GM18873 (cell line): ENCODE measurements around the gene CYP2R1.
"Not testable (repeated sequence)": the region's sequence is repeated elsewhere in the genome, so short reads cannot be mapped to it uniquely, and the experiment has no call there.

ENCODE experiments used
- ATAC-seq: cut with Tn5 transposase; IDR thresholded peaks from one replicate; pipeline ENCODE4 v1.9.1; 2021; ENCODE audit warnings: mild to moderate bottlenecking, moderate library complexity, moderate number of reproducible peaks; ENCODE audit not compliant: unreplicated experiment, low FRiP score

The CYP2R1 gene

GRCh38 chr11:14894657-14895598, 2.9 kb upstream of the CYP2R1 start:
- ATAC-seq, result no peak

- ATAC-seq, result no peak
Observed at GRCh38 chr11:14892577-14892976, 546 bp upstream of the CYP2R1 start.

GRCh38 chr11:14891143-14892035, 642 bp downstream of the CYP2R1 start:
- ATAC-seq, result peak; percentile 48

- ATAC-seq, result no peak
Observed at GRCh38 chr11:14886513-14886912, 5.5 kb downstream of the CYP2R1 start.

- no peak for ATAC-seq
Observed at GRCh38 chr11:14884667-14885273, 7.3 kb downstream of the CYP2R1 start.

- ATAC-seq, result not testable (repeated sequence)
Observed at GRCh38 chr11:14883683-14884082, 8.3 kb downstream of the CYP2R1 start.

GRCh38 chr11:14882196-14882595, 9.8 kb downstream of the CYP2R1 start:
- no peak for ATAC-seq

GRCh38 chr11:14881576-14882193, 10.3 kb downstream of the CYP2R1 start:
- ATAC-seq, result no peak

GRCh38 chr11:14875163-14875562, 16.9 kb downstream of the CYP2R1 start:
- no peak for ATAC-seq

- no peak for ATAC-seq
Observed at GRCh38 chr11:14873632-14874031, 18.4 kb downstream of the CYP2R1 start.

- no peak for ATAC-seq
Observed at GRCh38 chr11:14872032-14872431, 20.0 kb downstream of the CYP2R1 start.

GRCh38 chr11:14863775-14864174, 28.3 kb downstream of the CYP2R1 start:
- not testable (repeated sequence) for ATAC-seq

- no peak for ATAC-seq
Observed at GRCh38 chr11:14861680-14862079, 30.4 kb downstream of the CYP2R1 start.

GRCh38 chr11:14860511-14860910, 31.5 kb downstream of the CYP2R1 start:
- no peak for ATAC-seq

- no peak for ATAC-seq
Observed at GRCh38 chr11:14858404-14858803, 33.6 kb downstream of the CYP2R1 start.

- ATAC-seq, result no peak
Observed at GRCh38 chr11:14857621-14858020, 34.4 kb downstream of the CYP2R1 start.

GRCh38 chr11:14855890-14856289, 36.1 kb downstream of the CYP2R1 start:
- ATAC-seq, result no peak

GRCh38 chr11:14854057-14854456, 38.0 kb downstream of the CYP2R1 start:
- ATAC-seq, result no peak

GRCh38 chr11:14852571-14853177, 39.4 kb downstream of the CYP2R1 start:
- ATAC-seq, result no peak

- no peak for ATAC-seq
Observed at GRCh38 chr11:14842002-14842401, 50.0 kb downstream of the CYP2R1 start.
